ENCODE results near the gene NOP53. TPM values are rescaled to one million over a fixed set of nuclear protein-coding genes. Genes with fewer than 3 reads are reported as not detected.
A peak's percentile ranks its signal among the peaks of the same experiment; 100 is the strongest.
"Not testable (repeated sequence)": the region's sequence is repeated elsewhere in the genome, so short reads cannot be mapped to it uniquely, and the experiment has no call there.

Gene NOP53
- total RNA-seq, 1 donor from 2014 or later, result 282 TPM

GRCh38 chr19:47730910-47731309 is 14.4 kb upstream of the NOP53 start:
- no peak for TF ChIP-seq CTCF (IDR thresholded peaks at IDR 0.05)
- Histone ChIP-seq H3K27me3 (ENCODE audit: low read depth) (no peaks in the 10 kb centered on the region), H3K4me1 (peaks cover 49% of the 10 kb centered on the region), H3K27ac (peak overlapping the region; percentile 88), H3K36me3 (peaks cover 73% of the 10 kb centered on the region), H3K9me3 (no peaks in the 10 kb centered on the region), H3K4me3 (no peak overlapping the region)
- intact Hi-C loops (cut with DNase I), result no loop called here
- no peak for ATAC-seq
- no peak for DNase-seq

- peaks cover 84% of the 10 kb centered on the region for H3K36me3 ChIP-seq
- H3K9me3 ChIP-seq, result no peaks in the 10 kb centered on the region
- DNase-seq, result no peak
- intact Hi-C loops (cut with DNase I), result no loop called here
- peaks cover 8% of the 10 kb centered on the region for H3K4me1 ChIP-seq
- TF ChIP-seq CTCF (IDR thresholded peaks at IDR 0.05), result no peak
- H3K27me3 ChIP-seq (ENCODE audit: low read depth), result no peaks in the 10 kb centered on the region
- peak; percentile 40 to 50 for ATAC-seq
- peak overlapping the region; percentile 18 for H3K27ac ChIP-seq
- no peak overlapping the region for H3K4me3 ChIP-seq
Measured at GRCh38 chr19:47735131-47735530, 10.2 kb upstream of the NOP53 start.

- peaks cover 29% of the 10 kb centered on the region for H3K4me1 ChIP-seq
- intact Hi-C loops (cut with DNase I), result no loop called here
- no peak overlapping the region for H3K4me3 ChIP-seq
- no peak for DNase-seq
- ATAC-seq, result no peak
- H3K27me3 ChIP-seq (ENCODE audit: low read depth), result no peaks in the 10 kb centered on the region
- peaks cover 53% of the 10 kb centered on the region for H3K36me3 ChIP-seq
- no peaks in the 10 kb centered on the region for H3K9me3 ChIP-seq
- H3K27ac ChIP-seq, result no peak overlapping the region
- TF ChIP-seq CTCF (IDR thresholded peaks at IDR 0.05), result no peak
Measured at GRCh38 chr19:47740866-47741519, 4.4 kb upstream of the NOP53 start.

- TF ChIP-seq CTCF (IDR thresholded peaks at IDR 0.05), result no peak
- no peak for ATAC-seq
- no peak for DNase-seq
- Histone ChIP-seq H3K36me3 (peaks cover 51% of the 10 kb centered on the region), H3K4me1 (peaks cover 35% of the 10 kb centered on the region), H3K9me3 (no peaks in the 10 kb centered on the region), H3K27ac (peak overlapping the region; percentile 96), H3K4me3 (no peak overlapping the region), H3K27me3 (ENCODE audit: low read depth) (no peaks in the 10 kb centered on the region)
- intact Hi-C loops (cut with DNase I), result no loop called here
Measured at GRCh38 chr19:47741544-47742140, 3.7 kb upstream of the NOP53 start.

- DNase-seq (no peak), ATAC-seq (no peak)
- Histone ChIP-seq H3K4me1 (peaks cover 42% of the 10 kb centered on the region), H3K27ac (peak overlapping the region; percentile 96), H3K36me3 (peaks cover 57% of the 10 kb centered on the region), H3K9me3 (no peaks in the 10 kb centered on the region), H3K27me3 (ENCODE audit: low read depth) (no peaks in the 10 kb centered on the region), H3K4me3 (peak overlapping the region; percentile 55)
- intact Hi-C loops (cut with DNase I), result no loop called here
- TF ChIP-seq CTCF (IDR thresholded peaks at IDR 0.05), result no peak
Measured at GRCh38 chr19:47742634-47743033, 2.7 kb upstream of the NOP53 start.

GRCh38 chr19:47746129-47746528 is 783 bp downstream of the NOP53 start:
- H3K4me1 ChIP-seq, result peaks cover 42% of the 10 kb centered on the region

More at GRCh38 chr19:47746129-47746528, 783 bp downstream of the NOP53 start:
- H3K36me3 ChIP-seq, result peaks cover 60% of the 10 kb centered on the region
- intact Hi-C loops (cut with DNase I); H3K27me3 ChIP-seq (ENCODE audit: low read depth); H3K9me3 ChIP-seq; DNase-seq; ATAC-seq: not testable (repeated sequence)
- peak overlapping the region; percentile 96 for H3K27ac ChIP-seq
- H3K4me3 ChIP-seq, result peak overlapping the region; percentile 77
